Neural crest cell (in vitro differentiated cells): ENCODE data around the gene NTN1. TPM values are rescaled to one million over a fixed set of nuclear protein-coding genes. Genes with fewer than 3 reads are reported as not detected.

Source experiments
- DNase-seq: peaks from one replicate; pipeline ENCODE4 v3.0.0; 2021; ENCODE audit warnings: low read depth, mixed read lengths, low spot score
- H3K27ac Mint-ChIP-seq: one replicate; pipeline ENCODE4 v1.8.0; 2021; ENCODE audit warnings: mild to moderate bottlenecking, mixed read lengths; ENCODE audit not compliant: unreplicated experiment
- H3K27me3 Mint-ChIP-seq: 2 replicates; pipeline ENCODE4 v1.8.0; 2021; ENCODE audit warnings: low read depth, mild to moderate bottlenecking, mixed read lengths
- H3K36me3 Mint-ChIP-seq: 2 replicates; pipeline ENCODE4 v1.8.0; 2021; ENCODE audit warnings: low read depth, mild to moderate bottlenecking, mixed read lengths
- H3K4me1 Mint-ChIP-seq: 2 replicates; pipeline ENCODE4 v1.8.0; 2021; ENCODE audit warnings: mixed read lengths
- H3K4me3 Mint-ChIP-seq: one replicate; pipeline ENCODE4 v1.8.0; 2021; ENCODE audit warnings: mild to moderate bottlenecking, mixed read lengths
- H3K9me3 Mint-ChIP-seq: 2 replicates; pipeline ENCODE4 v1.8.0; 2021; ENCODE audit warnings: mixed read lengths
- total RNA-seq: library from RNA; stranded (reverse); gene quantifications from 2 replicates; pipeline ENCODE4 v1.2.1, GENCODE V29; 2021
- TF ChIP-seq, protein P1 (sequence below): fragments of 200-600 bp; sonication (generic); conservative IDR thresholded peaks from 2 replicates; pipeline ENCODE4 v1.5.0; 2021; ENCODE audit warnings: antibody characterized with exemption, mild to moderate bottlenecking

Gene NTN1
- total RNA-seq, 1 donor from 2014 or later: 10.1 TPM

DNA sequence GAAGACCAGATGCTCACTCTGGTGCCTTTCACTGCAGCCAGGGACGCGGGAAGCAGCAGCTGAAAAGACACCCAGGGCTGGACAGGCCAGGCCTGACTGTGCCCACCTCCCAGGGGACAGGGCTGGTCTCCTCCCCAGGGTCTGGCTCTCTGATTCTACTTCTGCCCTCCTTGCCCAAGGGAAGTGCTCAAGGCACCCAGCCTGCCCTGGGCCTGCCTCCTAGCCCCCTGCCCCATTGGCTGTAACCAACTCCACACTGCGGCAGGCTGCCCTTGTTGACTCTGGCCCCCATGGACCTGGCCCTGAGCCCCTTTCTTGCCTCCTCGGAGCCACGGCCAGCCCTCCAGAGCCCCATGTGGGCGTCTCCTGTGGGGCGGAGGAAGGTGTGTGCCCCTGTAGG, 212.5 kb downstream of the NTN1 start:
- peaks cover 19% of the 10 kb centered on the region for H3K27me3 Mint-ChIP-seq
- no peaks in the 10 kb centered on the region for H3K9me3 Mint-ChIP-seq
- no peaks in the 10 kb centered on the region for H3K36me3 Mint-ChIP-seq
- TF ChIP-seq, protein P1, sequence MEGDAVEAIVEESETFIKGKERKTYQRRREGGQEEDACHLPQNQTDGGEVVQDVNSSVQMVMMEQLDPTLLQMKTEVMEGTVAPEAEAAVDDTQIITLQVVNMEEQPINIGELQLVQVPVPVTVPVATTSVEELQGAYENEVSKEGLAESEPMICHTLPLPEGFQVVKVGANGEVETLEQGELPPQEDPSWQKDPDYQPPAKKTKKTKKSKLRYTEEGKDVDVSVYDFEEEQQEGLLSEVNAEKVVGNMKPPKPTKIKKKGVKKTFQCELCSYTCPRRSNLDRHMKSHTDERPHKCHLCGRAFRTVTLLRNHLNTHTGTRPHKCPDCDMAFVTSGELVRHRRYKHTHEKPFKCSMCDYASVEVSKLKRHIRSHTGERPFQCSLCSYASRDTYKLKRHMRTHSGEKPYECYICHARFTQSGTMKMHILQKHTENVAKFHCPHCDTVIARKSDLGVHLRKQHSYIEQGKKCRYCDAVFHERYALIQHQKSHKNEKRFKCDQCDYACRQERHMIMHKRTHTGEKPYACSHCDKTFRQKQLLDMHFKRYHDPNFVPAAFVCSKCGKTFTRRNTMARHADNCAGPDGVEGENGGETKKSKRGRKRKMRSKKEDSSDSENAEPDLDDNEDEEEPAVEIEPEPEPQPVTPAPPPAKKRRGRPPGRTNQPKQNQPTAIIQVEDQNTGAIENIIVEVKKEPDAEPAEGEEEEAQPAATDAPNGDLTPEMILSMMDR: no peak
- no peak for DNase-seq
- no peak overlapping the region for H3K27ac Mint-ChIP-seq
- H3K4me1 Mint-ChIP-seq: peaks cover 28% of the 10 kb centered on the region
- no peak overlapping the region for H3K4me3 Mint-ChIP-seq

DNA sequence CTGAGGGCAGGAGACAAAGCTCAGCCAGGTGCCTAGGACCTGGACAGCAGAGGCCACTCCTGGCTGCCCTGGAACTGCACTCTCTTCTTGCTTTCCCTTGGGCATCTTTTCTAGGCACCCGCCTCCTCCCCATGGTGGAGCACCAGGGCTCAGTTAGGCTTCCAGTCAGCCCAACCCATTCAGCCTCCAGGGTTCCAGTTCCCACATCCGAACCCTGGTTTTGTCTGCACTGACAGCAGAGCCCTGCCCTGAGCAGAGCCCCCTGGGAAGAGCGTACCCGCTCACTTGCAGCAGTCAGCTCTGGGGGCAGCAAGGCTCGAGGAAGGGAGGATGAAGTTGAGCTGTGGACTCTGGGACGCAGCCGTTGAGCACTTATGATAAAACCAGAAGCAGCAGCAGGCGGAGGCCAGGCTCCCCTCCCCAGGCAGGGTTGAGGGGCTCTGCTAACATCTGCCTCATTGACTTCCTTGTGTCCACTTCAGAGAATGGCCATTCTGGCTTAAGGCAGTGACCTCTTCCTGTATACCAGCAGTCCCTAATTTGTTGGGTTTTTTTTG, 213.2 kb downstream of the NTN1 start:
- peaks cover 23% of the 10 kb centered on the region for H3K27me3 Mint-ChIP-seq
- no peak overlapping the region for H3K4me3 Mint-ChIP-seq
- DNase-seq: no peak
- H3K36me3 Mint-ChIP-seq: no peaks in the 10 kb centered on the region
- TF ChIP-seq, protein P1: no peak
- H3K27ac Mint-ChIP-seq: no peak overlapping the region
- H3K4me1 Mint-ChIP-seq: peaks cover 33% of the 10 kb centered on the region
- no peaks in the 10 kb centered on the region for H3K9me3 Mint-ChIP-seq

DNA sequence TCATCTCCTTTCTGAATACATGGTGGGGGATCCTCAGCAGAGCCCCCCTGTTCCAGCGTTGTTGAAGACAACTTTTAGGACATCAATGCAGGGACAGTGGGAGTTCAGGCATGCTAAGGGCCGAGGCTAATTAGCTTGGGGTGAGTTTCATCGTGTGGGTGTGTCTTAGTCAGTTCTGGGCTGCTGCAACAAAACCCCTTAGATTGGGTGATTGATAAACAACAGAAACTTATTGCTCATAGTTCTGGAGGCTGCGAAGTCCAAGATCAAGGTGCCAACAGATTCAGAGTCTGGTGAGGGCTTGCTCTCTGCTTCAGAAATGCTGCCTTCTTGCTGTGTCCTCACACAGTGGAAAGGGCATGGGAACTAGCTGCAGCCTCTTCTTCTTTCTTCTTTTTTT, 214.0 kb downstream of the NTN1 start:
- Mint-ChIP-seq H3K4me1 (peaks cover 28% of the 10 kb centered on the region), H3K27me3 (peaks cover 21% of the 10 kb centered on the region), H3K4me3 (no peak overlapping the region), H3K27ac (no peak overlapping the region), H3K9me3 (no peaks in the 10 kb centered on the region), H3K36me3 (no peaks in the 10 kb centered on the region)
- TF ChIP-seq, protein P1: no peak
- no peak for DNase-seq

DNA sequence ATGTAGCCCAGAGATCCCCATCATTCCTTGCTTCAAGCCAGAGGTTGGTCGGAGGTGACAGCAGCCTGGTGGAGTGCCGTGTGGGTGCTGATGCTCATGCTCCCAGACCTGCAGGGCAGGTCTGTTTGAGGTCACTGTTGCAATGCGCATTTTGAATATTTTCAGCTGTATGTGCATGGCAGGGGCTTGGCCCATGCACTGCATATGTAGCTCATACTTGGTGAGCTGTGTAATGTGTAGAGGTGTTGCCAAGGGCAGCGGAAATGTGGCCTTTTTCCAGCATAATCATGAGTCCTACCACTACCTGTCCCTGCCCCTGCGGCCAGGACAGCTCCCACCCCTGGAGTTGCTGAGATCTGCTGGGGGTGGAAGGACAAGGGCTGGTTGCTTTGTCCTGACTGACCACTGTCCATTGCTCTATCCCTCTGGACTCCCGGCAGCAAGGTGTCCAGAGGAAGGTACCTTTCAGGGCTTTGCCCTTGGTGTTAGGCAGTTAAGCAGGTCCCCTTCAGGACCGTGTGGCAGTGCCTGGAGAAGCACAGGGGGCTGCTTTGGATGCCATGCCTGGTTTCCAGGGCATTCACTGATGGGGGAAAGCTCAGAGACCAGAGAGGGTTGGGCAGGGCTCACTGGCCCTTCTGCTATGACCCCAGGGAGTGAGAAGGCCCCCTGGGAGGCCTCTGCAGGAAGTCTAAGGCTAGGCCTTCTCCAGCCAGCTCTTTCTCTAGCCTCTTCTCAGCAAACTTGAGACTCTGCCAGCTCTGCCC, 215.2 kb downstream of the NTN1 start:
- DNase-seq: no peak
- Mint-ChIP-seq H3K9me3 (no peaks in the 10 kb centered on the region), H3K36me3 (no peaks in the 10 kb centered on the region), H3K4me1 (peaks cover 40% of the 10 kb centered on the region), H3K27me3 (peaks cover 27% of the 10 kb centered on the region), H3K27ac (no peak overlapping the region), H3K4me3 (peak overlapping the region; percentile 31)
- TF ChIP-seq, protein P1: no peak

DNA sequence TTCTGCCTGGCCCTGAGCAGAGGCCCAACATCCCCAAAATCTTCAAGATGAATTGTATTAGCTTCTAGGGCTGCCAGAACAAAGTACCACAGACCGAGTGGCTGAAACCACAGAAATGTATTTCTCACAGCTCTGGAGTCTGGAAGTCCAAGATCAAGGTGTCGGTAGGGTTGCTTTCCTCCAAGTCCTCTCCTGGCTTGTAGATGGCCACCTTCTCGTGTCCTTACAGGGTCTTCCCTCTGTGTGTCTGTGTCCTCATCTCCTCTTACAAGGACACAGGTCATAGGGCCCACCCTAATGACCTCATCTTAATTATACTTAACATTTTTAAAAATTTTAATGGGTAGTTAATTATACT, 215.7 kb downstream of the NTN1 start:
- no peaks in the 10 kb centered on the region for H3K36me3 Mint-ChIP-seq
- peaks cover 41% of the 10 kb centered on the region for H3K4me1 Mint-ChIP-seq
- TF ChIP-seq, protein P1: no peak
- DNase-seq: no peak
- H3K27me3 Mint-ChIP-seq: peaks cover 28% of the 10 kb centered on the region
- no peaks in the 10 kb centered on the region for H3K9me3 Mint-ChIP-seq
- H3K27ac Mint-ChIP-seq: no peak overlapping the region
- no peak overlapping the region for H3K4me3 Mint-ChIP-seq
